Activated B cell treated with CpG ODN at 0.5 μM for 24 hours (primary cell): Measurements from ENCODE around the gene WDFY4. TPM values are rescaled to one million over a fixed set of nuclear protein-coding genes. Genes with fewer than 3 reads are reported as not detected.

Experiments used
- ATAC-seq: fragments of 200-7000 bp; cut with Tn5 transposase; one replicate; pipeline ENCODE4 v1.10.0; 2021; ENCODE audit warnings: low read depth, mild to moderate bottlenecking, moderate library complexity
- CTCF ChIA-PET: fragments of 350-600 bp; sonication (Branson Sonifier 250); formaldehyde crosslinking; loops from one replicate; lab custom pipeline; 2021; ENCODE audit warnings: antibody characterized with exemption; lab: Charles Lee
- POLR2A ChIA-PET: fragments of 350-600 bp; sonication (Branson Sonifier 250); formaldehyde crosslinking; loops from one replicate; lab custom pipeline; 2021; ENCODE audit warnings: antibody characterized with exemption; lab: Charles Lee
- DNase-seq: peaks from one replicate; pipeline ENCODE4 v3.0.0; 2022
- H3K27ac Mint-ChIP-seq: one replicate; pipeline ENCODE4 v1.8.0; 2020; ENCODE audit warnings: mixed read lengths
- H3K27me3 Mint-ChIP-seq: one replicate; pipeline ENCODE4 v1.8.0; 2021; ENCODE audit warnings: mixed read lengths
- H3K36me3 Mint-ChIP-seq: one replicate; pipeline ENCODE4 v1.8.0; 2021; ENCODE audit warnings: low read depth, mixed read lengths
- H3K4me1 Mint-ChIP-seq: one replicate; pipeline ENCODE4 v1.8.0; 2021; ENCODE audit warnings: mixed read lengths
- H3K4me3 Mint-ChIP-seq: one replicate; pipeline ENCODE4 v1.8.0; 2020; ENCODE audit warnings: mild to moderate bottlenecking, mixed read lengths
- H3K9me3 Mint-ChIP-seq: one replicate; pipeline ENCODE4 v1.8.0; 2020; ENCODE audit warnings: mixed read lengths
- intact Hi-C: fragments of 100-400 bp; cut with micrococcal nuclease; formaldehyde crosslinking; loops from one replicate; pipeline ENCODE4 v1.15.1; 2024
- total RNA-seq: library from RNA; stranded (reverse); gene quantifications from 2 replicates; pipeline ENCODE4 v1.2.3, GENCODE V29; 2022
- TF ChIP-seq, protein P1 (sequence below): fragments of 200-600 bp; IDR thresholded peaks from one replicate; pipeline ENCODE4 v1.8.0; 2022; ENCODE audit warnings: antibody characterized with exemption, mild to moderate bottlenecking

WDFY4 gene
- total RNA-seq, 1 donor from 2014 or later = 488 TPM

DNA sequence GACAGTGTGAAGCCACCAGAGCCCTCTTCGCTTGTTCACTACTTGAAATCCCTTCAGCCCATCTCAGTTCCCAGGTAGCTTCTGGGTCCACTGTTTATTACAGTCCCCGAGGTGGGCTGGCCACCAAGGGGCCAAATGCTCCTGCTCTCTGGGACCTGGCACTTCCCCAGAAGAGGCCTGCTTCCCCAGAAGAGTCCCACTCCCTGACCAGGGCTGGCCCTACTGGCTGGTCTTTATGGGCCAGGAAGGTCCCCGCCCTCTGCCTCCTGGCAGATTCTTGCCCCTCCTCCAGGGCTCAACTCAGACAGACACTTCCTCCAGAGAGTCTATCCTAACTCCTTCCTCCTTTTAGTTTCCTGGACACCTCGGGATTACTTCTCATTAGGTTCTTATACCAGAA lies 325.6 kb downstream of the WDFY4 start:
- no peak overlapping the region for H3K27ac Mint-ChIP-seq

DNA sequence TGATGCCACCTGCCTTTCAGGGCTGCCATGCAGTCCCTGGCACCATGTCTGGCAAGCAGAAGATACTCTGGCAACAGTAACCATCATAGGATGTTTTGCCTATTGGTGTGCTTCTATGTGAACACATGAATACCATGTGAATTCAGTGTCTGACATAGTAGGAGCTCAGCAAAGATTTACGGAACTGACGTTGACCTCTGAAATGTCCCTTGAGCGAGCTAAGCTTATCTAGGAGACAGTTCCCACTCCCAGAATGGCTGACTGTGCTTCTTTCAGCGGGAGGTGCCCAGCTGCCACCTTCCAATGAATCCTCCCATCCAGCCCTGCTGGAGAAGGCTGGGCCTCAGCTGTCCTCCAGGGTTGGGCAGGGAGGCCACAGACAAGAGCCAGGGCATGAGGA lies 326.2 kb downstream of the WDFY4 start:
- ATAC-seq = no peak
- H3K4me3 Mint-ChIP-seq = no peak overlapping the region
- H3K27ac Mint-ChIP-seq = no peak overlapping the region
- peaks cover 17% of the 10 kb centered on the region for H3K27me3 Mint-ChIP-seq
- intact Hi-C loops = no loop called here
- no peak for DNase-seq
- ChIA-PET CTCF (no interaction called here), POLR2A (no interaction called here)
- no peaks in the 10 kb centered on the region for H3K36me3 Mint-ChIP-seq
- TF ChIP-seq, protein P1, sequence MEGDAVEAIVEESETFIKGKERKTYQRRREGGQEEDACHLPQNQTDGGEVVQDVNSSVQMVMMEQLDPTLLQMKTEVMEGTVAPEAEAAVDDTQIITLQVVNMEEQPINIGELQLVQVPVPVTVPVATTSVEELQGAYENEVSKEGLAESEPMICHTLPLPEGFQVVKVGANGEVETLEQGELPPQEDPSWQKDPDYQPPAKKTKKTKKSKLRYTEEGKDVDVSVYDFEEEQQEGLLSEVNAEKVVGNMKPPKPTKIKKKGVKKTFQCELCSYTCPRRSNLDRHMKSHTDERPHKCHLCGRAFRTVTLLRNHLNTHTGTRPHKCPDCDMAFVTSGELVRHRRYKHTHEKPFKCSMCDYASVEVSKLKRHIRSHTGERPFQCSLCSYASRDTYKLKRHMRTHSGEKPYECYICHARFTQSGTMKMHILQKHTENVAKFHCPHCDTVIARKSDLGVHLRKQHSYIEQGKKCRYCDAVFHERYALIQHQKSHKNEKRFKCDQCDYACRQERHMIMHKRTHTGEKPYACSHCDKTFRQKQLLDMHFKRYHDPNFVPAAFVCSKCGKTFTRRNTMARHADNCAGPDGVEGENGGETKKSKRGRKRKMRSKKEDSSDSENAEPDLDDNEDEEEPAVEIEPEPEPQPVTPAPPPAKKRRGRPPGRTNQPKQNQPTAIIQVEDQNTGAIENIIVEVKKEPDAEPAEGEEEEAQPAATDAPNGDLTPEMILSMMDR = no peak
- peaks cover 3% of the 10 kb centered on the region for H3K9me3 Mint-ChIP-seq
- no peaks in the 10 kb centered on the region for H3K4me1 Mint-ChIP-seq

More for the DNA sequence above, 325.6 kb downstream of the WDFY4 start:
- Mint-ChIP-seq H3K9me3 (peaks cover 3% of the 10 kb centered on the region), H3K36me3 (no peaks in the 10 kb centered on the region), H3K27me3 (peaks cover 15% of the 10 kb centered on the region), H3K4me1 (no peaks in the 10 kb centered on the region), H3K4me3 (no peak overlapping the region)
- POLR2A ChIA-PET = no interaction called here
- intact Hi-C loops = no loop called here
- DNase-seq = no peak
- ATAC-seq = no peak
- TF ChIP-seq, protein P1 = no peak
- CTCF ChIA-PET = no interaction called here

DNA sequence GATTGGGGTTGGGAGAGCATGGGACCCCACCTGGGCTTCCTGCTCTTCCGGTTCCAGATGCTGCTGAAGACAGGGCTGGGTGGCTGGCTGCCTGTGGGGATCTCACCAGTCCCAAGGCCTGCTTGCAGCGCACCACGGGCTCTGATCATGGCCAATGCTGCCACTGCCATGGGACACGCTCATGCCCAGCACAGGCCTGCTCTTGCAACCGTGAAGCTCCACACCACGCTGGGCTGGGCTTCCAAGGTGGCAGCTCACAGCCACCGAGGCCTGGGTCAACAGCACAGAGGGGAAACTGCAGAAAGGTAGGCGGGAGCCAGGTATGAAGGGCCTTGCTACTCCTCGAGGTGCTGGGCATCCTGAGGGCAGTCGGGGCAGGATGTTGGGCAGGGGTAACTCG lies 327.1 kb downstream of the WDFY4 start:
- TF ChIP-seq, protein P1 = no peak
- CTCF ChIA-PET = no interaction called here
- DNase-seq (no peak), ATAC-seq (no peak)
- Mint-ChIP-seq H3K27ac (no peak overlapping the region), H3K27me3 (peaks cover 19% of the 10 kb centered on the region), H3K4me3 (no peak overlapping the region), H3K9me3 (no peaks in the 10 kb centered on the region), H3K4me1 (no peaks in the 10 kb centered on the region), H3K36me3 (no peaks in the 10 kb centered on the region)
- intact Hi-C loops = no loop called here
- POLR2A ChIA-PET = no interaction called here

DNA sequence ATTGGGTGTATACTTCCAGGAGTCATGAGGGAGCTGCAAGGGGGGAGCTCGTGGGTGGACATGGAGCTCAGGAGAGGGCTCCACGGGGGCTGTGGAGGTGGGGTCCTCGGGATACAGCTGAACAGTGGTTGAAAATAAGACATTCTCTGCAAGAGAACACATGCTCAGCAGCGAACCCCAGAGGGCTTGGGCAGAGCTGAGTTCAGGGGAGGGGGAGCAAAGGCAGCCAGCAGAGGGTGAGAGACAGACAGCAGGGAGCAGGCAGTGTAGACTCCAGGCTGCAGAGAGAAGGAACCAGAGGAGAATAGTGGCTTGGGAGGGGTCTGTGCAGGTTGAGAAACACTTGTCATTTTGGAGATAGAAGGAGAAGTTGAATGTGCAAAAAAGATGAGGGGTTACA lies 327.9 kb downstream of the WDFY4 start:
- ChIA-PET CTCF (no interaction called here), POLR2A (no interaction called here)
- ATAC-seq (no peak), DNase-seq (no peak)
- Mint-ChIP-seq H3K4me3 (no peak overlapping the region), H3K36me3 (no peaks in the 10 kb centered on the region), H3K27ac (no peak overlapping the region), H3K4me1 (no peaks in the 10 kb centered on the region), H3K9me3 (no peaks in the 10 kb centered on the region), H3K27me3 (peaks cover 21% of the 10 kb centered on the region)
- intact Hi-C loops = no loop called here
- TF ChIP-seq, protein P1 = no peak

DNA sequence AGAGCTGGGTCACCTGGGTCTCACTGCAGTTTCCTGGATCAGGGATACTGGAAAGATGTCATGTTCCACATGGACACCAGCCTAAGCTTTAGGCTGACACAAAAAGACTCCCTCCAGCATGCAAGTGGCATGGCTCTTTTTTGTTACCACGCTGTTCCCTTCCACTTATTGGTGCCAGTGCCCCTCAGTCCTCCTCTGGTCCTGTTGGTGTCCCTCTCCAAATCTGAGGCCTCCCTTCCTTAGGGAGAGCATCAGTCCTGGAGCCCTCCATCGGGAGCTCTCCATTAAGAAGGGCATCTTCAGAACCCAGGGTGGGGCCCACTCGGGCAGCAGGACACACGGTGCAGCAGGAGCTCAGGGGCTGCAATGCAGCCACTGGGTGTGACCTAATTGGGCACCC lies 331.0 kb downstream of the WDFY4 start:
- DNase-seq (no peak), ATAC-seq (no peak)
- Mint-ChIP-seq H3K27ac (no peak overlapping the region), H3K36me3 (no peaks in the 10 kb centered on the region), H3K9me3 (peaks cover 2% of the 10 kb centered on the region), H3K4me1 (no peaks in the 10 kb centered on the region), H3K4me3 (no peak overlapping the region), H3K27me3 (peaks cover 31% of the 10 kb centered on the region)
- POLR2A ChIA-PET = no interaction called here
- TF ChIP-seq, protein P1 = no peak
- intact Hi-C loops = no loop called here
- CTCF ChIA-PET = no interaction called here
